ENCODE results near the gene DOCK7. TPM values are rescaled to one million over a fixed set of nuclear protein-coding genes. Genes with fewer than 3 reads are reported as not detected.

Gene DOCK7
- total and polyA plus RNA-seq, 2 of the 8 experiments (the other 6 are each of a cell fraction or from before 2014, with no cell fraction given), result 10.2 to 33.7 TPM

DNA sequence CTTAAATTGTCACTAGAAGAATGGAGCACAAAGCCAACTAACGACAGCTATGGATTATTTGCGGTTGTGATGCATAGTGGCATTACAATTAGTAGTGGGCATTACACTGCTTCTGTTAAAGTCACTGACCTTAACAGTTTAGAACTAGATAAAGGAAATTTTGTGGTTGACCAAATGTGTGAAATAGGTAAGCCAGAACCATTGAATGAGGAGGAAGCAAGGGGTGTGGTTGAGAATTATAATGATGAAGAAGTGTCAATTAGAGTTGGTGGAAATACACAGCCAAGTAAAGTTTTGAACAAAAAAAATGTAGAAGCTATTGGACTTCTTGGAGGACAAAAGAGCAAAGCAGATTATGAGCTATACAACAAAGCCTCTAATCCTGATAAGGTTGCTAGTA lies 237.9 kb downstream of the DOCK7 start (continued):
- TF ChIP-seq, protein P1, sequence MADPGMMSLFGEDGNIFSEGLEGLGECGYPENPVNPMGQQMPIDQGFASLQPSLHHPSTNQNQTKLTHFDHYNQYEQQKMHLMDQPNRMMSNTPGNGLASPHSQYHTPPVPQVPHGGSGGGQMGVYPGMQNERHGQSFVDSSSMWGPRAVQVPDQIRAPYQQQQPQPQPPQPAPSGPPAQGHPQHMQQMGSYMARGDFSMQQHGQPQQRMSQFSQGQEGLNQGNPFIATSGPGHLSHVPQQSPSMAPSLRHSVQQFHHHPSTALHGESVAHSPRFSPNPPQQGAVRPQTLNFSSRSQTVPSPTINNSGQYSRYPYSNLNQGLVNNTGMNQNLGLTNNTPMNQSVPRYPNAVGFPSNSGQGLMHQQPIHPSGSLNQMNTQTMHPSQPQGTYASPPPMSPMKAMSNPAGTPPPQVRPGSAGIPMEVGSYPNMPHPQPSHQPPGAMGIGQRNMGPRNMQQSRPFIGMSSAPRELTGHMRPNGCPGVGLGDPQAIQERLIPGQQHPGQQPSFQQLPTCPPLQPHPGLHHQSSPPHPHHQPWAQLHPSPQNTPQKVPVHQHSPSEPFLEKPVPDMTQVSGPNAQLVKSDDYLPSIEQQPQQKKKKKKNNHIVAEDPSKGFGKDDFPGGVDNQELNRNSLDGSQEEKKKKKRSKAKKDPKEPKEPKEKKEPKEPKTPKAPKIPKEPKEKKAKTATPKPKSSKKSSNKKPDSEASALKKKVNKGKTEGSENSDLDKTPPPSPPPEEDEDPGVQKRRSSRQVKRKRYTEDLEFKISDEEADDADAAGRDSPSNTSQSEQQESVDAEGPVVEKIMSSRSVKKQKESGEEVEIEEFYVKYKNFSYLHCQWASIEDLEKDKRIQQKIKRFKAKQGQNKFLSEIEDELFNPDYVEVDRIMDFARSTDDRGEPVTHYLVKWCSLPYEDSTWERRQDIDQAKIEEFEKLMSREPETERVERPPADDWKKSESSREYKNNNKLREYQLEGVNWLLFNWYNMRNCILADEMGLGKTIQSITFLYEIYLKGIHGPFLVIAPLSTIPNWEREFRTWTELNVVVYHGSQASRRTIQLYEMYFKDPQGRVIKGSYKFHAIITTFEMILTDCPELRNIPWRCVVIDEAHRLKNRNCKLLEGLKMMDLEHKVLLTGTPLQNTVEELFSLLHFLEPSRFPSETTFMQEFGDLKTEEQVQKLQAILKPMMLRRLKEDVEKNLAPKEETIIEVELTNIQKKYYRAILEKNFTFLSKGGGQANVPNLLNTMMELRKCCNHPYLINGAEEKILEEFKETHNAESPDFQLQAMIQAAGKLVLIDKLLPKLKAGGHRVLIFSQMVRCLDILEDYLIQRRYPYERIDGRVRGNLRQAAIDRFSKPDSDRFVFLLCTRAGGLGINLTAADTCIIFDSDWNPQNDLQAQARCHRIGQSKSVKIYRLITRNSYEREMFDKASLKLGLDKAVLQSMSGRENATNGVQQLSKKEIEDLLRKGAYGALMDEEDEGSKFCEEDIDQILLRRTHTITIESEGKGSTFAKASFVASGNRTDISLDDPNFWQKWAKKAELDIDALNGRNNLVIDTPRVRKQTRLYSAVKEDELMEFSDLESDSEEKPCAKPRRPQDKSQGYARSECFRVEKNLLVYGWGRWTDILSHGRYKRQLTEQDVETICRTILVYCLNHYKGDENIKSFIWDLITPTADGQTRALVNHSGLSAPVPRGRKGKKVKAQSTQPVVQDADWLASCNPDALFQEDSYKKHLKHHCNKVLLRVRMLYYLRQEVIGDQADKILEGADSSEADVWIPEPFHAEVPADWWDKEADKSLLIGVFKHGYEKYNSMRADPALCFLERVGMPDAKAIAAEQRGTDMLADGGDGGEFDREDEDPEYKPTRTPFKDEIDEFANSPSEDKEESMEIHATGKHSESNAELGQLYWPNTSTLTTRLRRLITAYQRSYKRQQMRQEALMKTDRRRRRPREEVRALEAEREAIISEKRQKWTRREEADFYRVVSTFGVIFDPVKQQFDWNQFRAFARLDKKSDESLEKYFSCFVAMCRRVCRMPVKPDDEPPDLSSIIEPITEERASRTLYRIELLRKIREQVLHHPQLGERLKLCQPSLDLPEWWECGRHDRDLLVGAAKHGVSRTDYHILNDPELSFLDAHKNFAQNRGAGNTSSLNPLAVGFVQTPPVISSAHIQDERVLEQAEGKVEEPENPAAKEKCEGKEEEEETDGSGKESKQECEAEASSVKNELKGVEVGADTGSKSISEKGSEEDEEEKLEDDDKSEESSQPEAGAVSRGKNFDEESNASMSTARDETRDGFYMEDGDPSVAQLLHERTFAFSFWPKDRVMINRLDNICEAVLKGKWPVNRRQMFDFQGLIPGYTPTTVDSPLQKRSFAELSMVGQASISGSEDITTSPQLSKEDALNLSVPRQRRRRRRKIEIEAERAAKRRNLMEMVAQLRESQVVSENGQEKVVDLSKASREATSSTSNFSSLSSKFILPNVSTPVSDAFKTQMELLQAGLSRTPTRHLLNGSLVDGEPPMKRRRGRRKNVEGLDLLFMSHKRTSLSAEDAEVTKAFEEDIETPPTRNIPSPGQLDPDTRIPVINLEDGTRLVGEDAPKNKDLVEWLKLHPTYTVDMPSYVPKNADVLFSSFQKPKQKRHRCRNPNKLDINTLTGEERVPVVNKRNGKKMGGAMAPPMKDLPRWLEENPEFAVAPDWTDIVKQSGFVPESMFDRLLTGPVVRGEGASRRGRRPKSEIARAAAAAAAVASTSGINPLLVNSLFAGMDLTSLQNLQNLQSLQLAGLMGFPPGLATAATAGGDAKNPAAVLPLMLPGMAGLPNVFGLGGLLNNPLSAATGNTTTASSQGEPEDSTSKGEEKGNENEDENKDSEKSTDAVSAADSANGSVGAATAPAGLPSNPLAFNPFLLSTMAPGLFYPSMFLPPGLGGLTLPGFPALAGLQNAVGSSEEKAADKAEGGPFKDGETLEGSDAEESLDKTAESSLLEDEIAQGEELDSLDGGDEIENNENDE (IDR thresholded peaks at IDR 0.05; ENCODE audit: insufficient replicate concordance, low read length), result no peak
- TF ChIP-seq BCL11A (IDR thresholded peaks at IDR 0.05; ENCODE audit: low read depth in 2 of 2, low read length in 2 of 2), result no peak
- TF ChIP-seq GABPA (IDR thresholded peaks at IDR 0.05; ENCODE audit: borderline replicate concordance, insufficient read depth, low read length), result no peak
- no peak for TF ChIP-seq USF2 (IDR thresholded peaks at IDR 0.05; ENCODE audit: low read length)
- TF ChIP-seq CBX5 (IDR thresholded peaks at IDR 0.05; ENCODE audit: low read depth, low read length), result no peak
- no peak for TF ChIP-seq SIRT6 (IDR thresholded peaks at IDR 0.05; ENCODE audit: low read length)
- no peak for TF ChIP-seq SRF (IDR thresholded peaks at IDR 0.05; ENCODE audit: low read depth, low read length)
- TF ChIP-seq CBX8 (IDR thresholded peaks at IDR 0.05; ENCODE audit: borderline replicate concordance, low read depth, low read length), result no peak
- TF ChIP-seq CTBP2 (IDR thresholded peaks at IDR 0.05; ENCODE audit: borderline replicate concordance, insufficient read depth, insufficient read length, low read length), result no peak
- no peak for TF ChIP-seq BACH1 (IDR thresholded peaks at IDR 0.05; ENCODE audit: low read length)
- TF ChIP-seq CHD2 (IDR thresholded peaks at IDR 0.05; ENCODE audit: low read length), result no peak
- no peak for TF ChIP-seq SP2 (IDR thresholded peaks at IDR 0.05; ENCODE audit: low read length)

All from H1 (cell line).